Aorta (tissue), 5 donors: ENCODE results near the gene IL18. TPM values are rescaled to one million over a fixed set of nuclear protein-coding genes. Genes with fewer than 3 reads are reported as not detected.
"Not testable (repeated sequence)": the region's sequence is repeated elsewhere in the genome, so short reads cannot be mapped to it uniquely, and the experiment has no call there.

Source experiments
- ATAC-seq: fragments of 200-7000 bp; cut with Tn5 transposase; one replicate; pipeline ENCODE4 v1.9.1; 2022; ENCODE audit warnings: moderate library complexity; ENCODE audit not compliant: low FRiP score
- DNase-seq, 2 donors: peaks; one replicate each; pipeline ENCODE4 v3.0.0-alpha.2; 2020
- H3K27ac ChIP-seq, 2 donors: one replicate each; pipeline ENCODE4 v1.5.1; 2013; ENCODE audit warnings: low read length in 2 of 2, mild to moderate bottlenecking in 2 of 2, moderate library complexity in 2 of 2, control low read depth in 1 of 2, inconsistent platforms in 1 of 2, low read depth in 1 of 2
- H3K27me3 ChIP-seq, 2 donors: one replicate each; pipeline ENCODE4 v1.6.1; 2013; ENCODE audit warnings: control low read depth in 1 of 2, low read length in 1 of 2, mild to moderate bottlenecking in 1 of 2, moderate library complexity in 1 of 2; ENCODE audit not compliant: insufficient read depth in 2 of 2, control insufficient read depth in 1 of 2
- H3K36me3 ChIP-seq, 2 donors: one replicate each; pipeline ENCODE4 v1.6.1; 2013; ENCODE audit warnings: control low read depth in 1 of 2, low read length in 1 of 2, mild to moderate bottlenecking in 1 of 2; ENCODE audit not compliant: insufficient read depth in 2 of 2, control insufficient read depth in 1 of 2
- H3K4me1 ChIP-seq, 2 donors: one replicate each; pipeline ENCODE4 v1.6.1; 2013; ENCODE audit warnings: low read length in 2 of 2, control low read depth in 1 of 2, mild to moderate bottlenecking in 1 of 2, moderate library complexity in 1 of 2; ENCODE audit not compliant: insufficient read depth in 2 of 2, control insufficient read depth in 1 of 2
- H3K4me3 ChIP-seq, 2 donors: one replicate each; pipeline ENCODE4 v1.5.1; 2013; ENCODE audit warnings: low read length in 2 of 2, control low read depth in 1 of 2, mild to moderate bottlenecking in 1 of 2
- H3K9me3 ChIP-seq: one replicate; pipeline ENCODE4 v1.6.1; 2013; ENCODE audit warnings: mild to moderate bottlenecking, low read length; ENCODE audit not compliant: control insufficient read depth
- WGBS, 2 donors: extraction: QIAGEN DNeasy Blood & Tissue Kit; methylation state at CpG; one replicate each; pipeline ENCODE4 v1.1.7; 2013; 5-methylcytosine and 5-hydroxymethylcytosine counted together
- intact Hi-C, 2 donors: fragments of 100-400 bp; cut with DNase I; formaldehyde crosslinking; loops; one replicate each; pipeline versions ENCODE4 v1.14.2 to v1.15.0; 2022
- polyA plus RNA-seq, 2 donors: library from polyadenylated mRNA; stranded (reverse); fragments of 200-250 nt; gene quantifications; one replicate each; pipeline ENCODE4 v1.2.3, GENCODE V29; 2013
- total RNA-seq, 2 donors: library from RNA; stranded (reverse); fragmentation: NEBNext Ultra II Directional; extraction: Animal tissue kit (Norgen Biotek cat#: 25700); gene quantifications; one replicate each; pipeline ENCODE4 v1.2.1, GENCODE V29; 2021
- donor health status: healthy with polysubstance abuse.
- donor health status: Bipolar disorder and iron deficiency.
- donor health status: DM: no; HTN: no; CAD: no.
- donor health status: DM: no; HTN: no; CAD: no.
- donor health status: DM: yes; HTN: yes; CAD: no.

Gene IL18
- total and polyA plus RNA-seq, 4 donors: 4.1 to 29.8 (median 14.1) TPM

DNA sequence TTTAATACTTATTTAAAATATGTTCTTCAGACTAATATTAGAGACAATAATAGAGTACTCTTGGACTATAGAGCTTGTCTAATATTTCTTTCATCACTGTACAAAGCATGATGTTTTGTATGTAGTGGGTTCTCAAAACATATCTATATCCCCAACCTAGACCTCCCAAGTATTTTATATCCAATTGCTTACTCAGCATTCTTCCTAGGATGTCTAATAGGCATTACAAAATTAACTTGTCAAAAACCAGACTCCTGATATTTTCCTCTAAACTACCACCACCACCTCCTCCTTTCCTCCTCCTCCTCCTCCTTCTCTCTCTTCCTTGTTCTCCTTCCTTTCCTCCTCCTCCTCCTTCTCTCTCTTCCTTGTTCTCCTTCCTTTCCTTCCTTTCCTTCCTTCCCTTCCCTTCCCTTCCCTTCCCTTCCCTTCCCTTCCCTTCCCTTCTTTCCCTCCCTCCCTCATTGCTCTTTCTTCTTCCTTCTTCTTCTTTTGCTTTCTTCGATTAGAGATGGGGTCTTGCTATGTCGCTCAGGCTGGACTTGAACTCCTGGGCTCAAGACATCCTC, 32.7 kb upstream of the IL18 start:
- no peak for ATAC-seq
- no peaks in the 10 kb centered on the region for H3K27me3 ChIP-seq
- no peaks in the 10 kb centered on the region for H3K9me3 ChIP-seq

GRCh38 chr11:112195951-112196351, 32.1 kb upstream of the IL18 start:
- H3K9me3 ChIP-seq: no peaks in the 10 kb centered on the region
- no peak overlapping the region for H3K4me3 ChIP-seq
- ATAC-seq (no peak), DNase-seq (no peak)
- 50 to 59% methylated on average over 2 of the region's 2 CpGs for WGBS, 2 donors
- H3K27me3 ChIP-seq: no peaks in the 10 kb centered on the region
- no peaks in the 10 kb centered on the region for H3K4me1 ChIP-seq
- no peaks in the 10 kb centered on the region for H3K36me3 ChIP-seq
- intact Hi-C loops: no loop called here
- no peak overlapping the region for H3K27ac ChIP-seq

More for the DNA sequence above, 32.7 kb upstream of the IL18 start:
- no peak for DNase-seq
- Histone ChIP-seq H3K36me3 (no peaks in the 10 kb centered on the region), H3K4me1 (no peaks in the 10 kb centered on the region), H3K27ac (no peak overlapping the region), H3K4me3 (no peak overlapping the region)
- WGBS, 2 donors: 83 to 93% methylated on average over 2 of the region's 2 CpGs
- intact Hi-C loops: no loop called here

- WGBS, 2 donors: 60 to 67% methylated on average over 11 of the region's 11 CpGs
- H3K27ac ChIP-seq, ATAC-seq, H3K36me3 ChIP-seq, H3K4me1 ChIP-seq, H3K9me3 ChIP-seq, DNase-seq, intact Hi-C loops, H3K4me3 ChIP-seq, H3K27me3 ChIP-seq: not testable (repeated sequence)
Observed at GRCh38 chr11:112195113-112195512, 31.2 kb upstream of the IL18 start.

DNA sequence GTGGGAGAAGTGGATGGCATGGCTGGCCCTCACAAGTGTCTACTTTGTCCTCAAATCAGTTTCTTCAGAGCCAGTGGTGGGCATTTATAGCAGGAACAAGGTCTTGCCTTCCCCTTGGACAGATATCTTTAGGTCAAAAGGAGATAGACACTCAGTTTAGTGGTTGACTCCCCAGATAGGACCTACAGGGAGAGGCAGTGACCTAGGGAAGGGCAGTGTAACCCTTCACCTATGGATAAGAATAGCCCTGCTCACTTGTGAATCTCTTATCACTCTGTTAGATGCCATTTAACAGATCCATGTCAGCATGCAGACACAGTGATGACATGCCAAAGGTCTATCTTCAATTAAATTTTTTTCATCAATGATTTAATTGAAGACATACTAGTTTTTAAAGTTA, 22.4 kb upstream of the IL18 start:
- no peaks in the 10 kb centered on the region for H3K9me3 ChIP-seq
- no peaks in the 10 kb centered on the region for H3K27me3 ChIP-seq
- no peak overlapping the region for H3K4me3 ChIP-seq
- H3K4me1 ChIP-seq: no peaks in the 10 kb centered on the region
- ATAC-seq (no peak), DNase-seq (no peak)
- intact Hi-C loops: no loop called here
- H3K27ac ChIP-seq: no peak overlapping the region
- no peaks in the 10 kb centered on the region for H3K36me3 ChIP-seq

- no peaks in the 10 kb centered on the region for H3K27me3 ChIP-seq
- no peaks in the 10 kb centered on the region for H3K4me1 ChIP-seq
- no peaks in the 10 kb centered on the region for H3K9me3 ChIP-seq
- ATAC-seq: no peak
- intact Hi-C loops: no loop called here
- H3K4me3 ChIP-seq: no peak overlapping the region
- no peak for DNase-seq
- H3K27ac ChIP-seq: no peak overlapping the region
- H3K36me3 ChIP-seq: no peaks in the 10 kb centered on the region
Observed at GRCh38 chr11:112185883-112186282, 22.0 kb upstream of the IL18 start.

DNA sequence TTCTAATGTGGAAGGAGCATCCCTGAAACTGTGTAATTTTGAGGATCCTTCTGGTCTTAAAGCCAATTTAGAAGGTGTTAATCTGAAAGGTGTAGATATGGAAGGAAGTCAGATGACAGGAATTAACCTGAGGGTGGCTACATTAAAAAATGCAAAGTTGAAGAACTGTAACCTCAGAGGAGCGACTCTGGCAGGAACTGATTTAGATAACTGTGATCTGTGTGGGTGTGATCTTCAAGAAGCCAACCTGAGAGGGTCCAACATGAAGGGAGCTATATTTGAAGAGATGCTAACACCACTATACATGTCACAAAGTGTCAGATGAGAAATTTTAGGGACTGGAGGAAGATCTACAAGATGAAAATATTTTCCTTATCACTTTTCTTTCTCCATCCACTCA, 19.0 kb upstream of the IL18 start:
- Histone ChIP-seq H3K9me3 (no peaks in the 10 kb centered on the region), H3K27ac (no peak overlapping the region), H3K4me3 (no peak overlapping the region), H3K27me3 (no peaks in the 10 kb centered on the region), H3K36me3 (peaks cover 0 to 2% of the 10 kb centered on the region in 2 donors), H3K4me1 (no peaks in the 10 kb centered on the region)
- intact Hi-C loops: no loop called here
- DNase-seq: no peak
- WGBS, 2 donors: 67 to 72% methylated on average over 1 of the region's 1 CpG
- no peak for ATAC-seq

DNA sequence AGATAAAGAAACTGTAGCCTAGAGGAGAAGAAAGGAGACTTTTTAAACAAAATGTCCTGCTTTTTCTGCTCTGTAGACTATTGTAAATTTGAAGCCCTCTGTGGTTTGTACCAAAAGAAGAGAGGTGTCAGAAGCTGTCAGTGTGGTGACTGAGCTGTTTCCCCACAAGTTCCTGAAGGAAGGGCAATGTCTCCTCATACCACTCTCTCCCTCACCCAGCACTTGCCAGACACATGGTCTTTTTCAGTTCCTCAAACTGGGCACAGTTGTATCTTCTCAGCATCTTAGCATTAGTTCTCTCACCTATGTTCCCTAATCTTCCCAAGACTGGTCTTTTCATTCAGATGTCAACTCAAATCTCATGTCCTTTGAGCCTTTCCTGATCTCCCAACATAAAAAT, 15.7 kb upstream of the IL18 start:
- no peak for DNase-seq
- no peak for ATAC-seq
- peaks cover 0 to 2% of the 10 kb centered on the region in 2 donors for H3K36me3 ChIP-seq
- no peak overlapping the region for H3K27ac ChIP-seq
- intact Hi-C loops: loop anchor here in 1 of 2 donors (5.0 kb wide), 1 partner anchor 67 kb away; no protein-coding TSS in a partner anchor
- H3K4me3 ChIP-seq: no peak overlapping the region
- no peaks in the 10 kb centered on the region for H3K4me1 ChIP-seq
- no peaks in the 10 kb centered on the region for H3K9me3 ChIP-seq
- H3K27me3 ChIP-seq: no peaks in the 10 kb centered on the region

DNA sequence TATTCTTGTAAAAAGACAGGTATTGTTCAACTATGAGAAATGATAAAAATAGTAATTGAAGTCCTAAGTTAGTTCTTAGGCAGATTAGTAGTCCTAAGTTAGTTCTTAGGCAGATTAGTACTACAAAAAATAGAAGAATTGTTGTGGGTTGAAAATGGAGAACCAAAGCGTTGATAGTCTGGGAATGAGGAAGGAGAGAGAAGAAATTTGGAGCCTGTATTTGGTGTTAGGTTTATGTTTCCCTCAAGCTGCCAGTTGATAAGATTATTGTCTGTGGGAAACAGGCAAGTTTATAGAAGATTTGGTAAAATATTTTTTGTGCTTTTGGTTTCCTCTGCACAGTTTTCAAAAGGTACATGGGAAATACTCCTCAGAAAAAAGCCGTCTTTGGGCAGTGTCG, 15.0 kb upstream of the IL18 start:
- H3K27me3 ChIP-seq: no peaks in the 10 kb centered on the region
- no peak overlapping the region for H3K4me3 ChIP-seq
- no peak overlapping the region for H3K27ac ChIP-seq
- no peak for ATAC-seq
- DNase-seq: no peak
- intact Hi-C loops: loop anchor here in 1 of 2 donors (5.0 kb wide), 1 partner anchor 67 kb away; no protein-coding TSS in a partner anchor
- peaks cover 0 to 2% of the 10 kb centered on the region in 2 donors for H3K36me3 ChIP-seq
- H3K9me3 ChIP-seq: no peaks in the 10 kb centered on the region
- WGBS, 2 donors: 62 to 64% methylated on average over 3 of the region's 3 CpGs
- H3K4me1 ChIP-seq: no peaks in the 10 kb centered on the region

- ATAC-seq (no peak), DNase-seq (no peak)
- H3K27me3 ChIP-seq: no peaks in the 10 kb centered on the region
- H3K4me1 ChIP-seq: no peaks in the 10 kb centered on the region
- H3K27ac ChIP-seq: no peak overlapping the region
- no peaks in the 10 kb centered on the region for H3K9me3 ChIP-seq
- intact Hi-C loops: loop anchor here in 1 of 2 donors (5.0 kb wide), 1 partner anchor 66 kb away; no protein-coding TSS in a partner anchor
- WGBS, 2 donors: 93 to 98% methylated on average over 1 of the region's 1 CpG
- H3K4me3 ChIP-seq: no peak overlapping the region
- peaks cover 0 to 2% of the 10 kb centered on the region in 2 donors for H3K36me3 ChIP-seq
Observed at GRCh38 chr11:112178428-112178827, 14.5 kb upstream of the IL18 start.
